Measurements from ENCODE around the gene ZNF444.
"Not testable (repeated sequence)": the region's sequence is repeated elsewhere in the genome, so short reads cannot be mapped to it uniquely, and the experiment has no call there.

The ZNF444 gene

GRCh38 chr19:56191115-56191514 lies 50.0 kb downstream of the ZNF444 start:
- no peaks in the 10 kb centered on the region for H3K27me3 ChIP-seq (replicated peaks in 2 of 5; ENCODE audit: control insufficient read depth in 4 of 5, insufficient read depth in 5 of 5, low read length in 4 of 5)
- ChIA-PET POLR2A (no interaction called here), CTCF (no interaction called here)
- no peaks in the 10 kb centered on the region for H3K9me3 ChIP-seq (ENCODE audit: control extremely low read depth in 1 of 5, control insufficient read depth in 4 of 5, insufficient read depth in 2 of 5, low read depth in 1 of 5, low read length in 4 of 5)
- H3K27ac ChIP-seq (ENCODE audit: insufficient read depth in 1 of 2, low read depth in 1 of 2, low read length in 2 of 2, poor library complexity in 1 of 2, severe bottlenecking in 2 of 2) = no peak overlapping the region
- DNase-seq = no peak
- 82% methylated on average over 3 of the region's 7 CpGs for WGBS (ENCODE audit: insufficient coverage)
- H3K36me3 ChIP-seq (ENCODE audit: control insufficient read depth in 4 of 4, insufficient read depth in 4 of 4, low read length in 3 of 4) = no peaks in the 10 kb centered on the region
- H3K4me1 ChIP-seq (ENCODE audit: control extremely low read depth in 1 of 4, control insufficient read depth in 4 of 4, insufficient read depth in 4 of 4, low read length in 3 of 4) = peaks cover 0 to under 1% (median 0%) of the 10 kb centered on the region in 4 experiments
- no peak overlapping the region for H3K4me3 ChIP-seq (ENCODE audit: control insufficient read depth in 1 of 7, extremely low read depth in 1 of 7, insufficient read depth in 4 of 7, low read depth in 2 of 7, low read length in 6 of 7)

DNA sequence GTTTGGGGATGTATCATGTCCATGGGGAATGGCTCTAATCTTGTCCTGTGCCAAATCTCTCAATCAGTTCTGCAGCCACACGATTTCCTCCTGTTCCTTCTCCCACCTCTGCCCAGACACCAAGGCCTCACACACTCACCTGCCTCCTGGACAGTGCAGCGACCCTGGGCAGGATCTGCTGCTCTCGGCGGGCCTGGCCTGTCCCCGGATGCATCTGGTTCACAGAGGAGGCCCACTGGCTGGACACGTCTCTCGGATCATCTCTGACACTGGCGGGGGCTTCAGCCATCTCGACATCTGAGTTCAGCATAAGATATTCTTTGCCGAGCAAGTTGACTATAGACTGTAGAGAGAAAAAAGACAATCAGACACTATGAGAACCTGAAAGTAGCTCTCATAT lies 50.6 kb downstream of the ZNF444 start:
- H3K4me3 ChIP-seq (ENCODE audit: control insufficient read depth in 1 of 7, extremely low read depth in 1 of 7, insufficient read depth in 4 of 7, low read depth in 2 of 7, low read length in 6 of 7) = no peak overlapping the region
- H3K9me3 ChIP-seq (ENCODE audit: control extremely low read depth in 1 of 5, control insufficient read depth in 4 of 5, insufficient read depth in 2 of 5, low read depth in 1 of 5, low read length in 4 of 5) = no peaks in the 10 kb centered on the region
- whole genome bisulfite sequencing (ENCODE audit: insufficient coverage) = 94% methylated on average over 8 of the region's 10 CpGs
- no peaks in the 10 kb centered on the region for H3K27me3 ChIP-seq (replicated peaks in 2 of 5; ENCODE audit: control insufficient read depth in 4 of 5, insufficient read depth in 5 of 5, low read length in 4 of 5)
- no peak overlapping the region for H3K27ac ChIP-seq (ENCODE audit: insufficient read depth in 1 of 2, low read depth in 1 of 2, low read length in 2 of 2, poor library complexity in 1 of 2, severe bottlenecking in 2 of 2)
- ChIA-PET POLR2A (no interaction called here), CTCF (no interaction called here)
- no peaks in the 10 kb centered on the region for H3K4me1 ChIP-seq (ENCODE audit: control extremely low read depth in 1 of 4, control insufficient read depth in 4 of 4, insufficient read depth in 4 of 4, low read length in 3 of 4)
- DNase-seq = no peak
- H3K36me3 ChIP-seq (ENCODE audit: control insufficient read depth in 4 of 4, insufficient read depth in 4 of 4, low read length in 3 of 4) = no peaks in the 10 kb centered on the region

DNA sequence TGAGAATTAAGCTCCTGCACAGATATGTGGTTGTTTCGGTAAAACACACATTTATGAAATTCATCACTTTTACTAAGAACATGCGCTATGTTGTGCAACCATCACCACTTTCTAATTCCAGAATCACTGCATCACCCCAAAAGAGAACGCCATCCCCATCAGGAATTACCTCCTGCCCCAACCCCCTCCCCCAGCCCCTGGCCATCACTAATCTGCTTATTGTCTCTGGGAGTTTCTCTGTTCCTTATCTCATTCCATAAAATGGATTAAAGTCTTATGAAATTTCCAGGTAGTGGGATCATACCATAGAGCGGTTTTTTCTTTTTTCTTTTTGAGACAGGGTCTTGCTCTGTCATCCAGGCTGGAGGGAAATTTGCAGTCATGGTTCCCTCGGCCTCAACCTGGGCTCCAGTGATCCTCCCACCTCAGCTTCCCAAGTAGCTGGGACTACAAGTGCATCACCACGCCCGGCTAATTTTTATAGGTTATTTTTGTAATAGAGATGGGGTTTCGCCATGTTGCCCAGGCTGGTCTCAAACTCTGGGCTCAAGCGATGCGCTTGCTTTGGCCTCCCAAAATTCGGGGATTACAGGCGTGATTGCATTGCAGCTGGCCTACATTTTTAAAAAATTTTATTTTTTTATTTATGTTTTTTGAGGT lies 53.0 kb downstream of the ZNF444 start:
- CTCF ChIA-PET = no interaction called here
- Histone ChIP-seq H3K27me3 (replicated peaks in 2 of 5; ENCODE audit: control insufficient read depth in 4 of 5, insufficient read depth in 5 of 5, low read length in 4 of 5) (no peaks in the 10 kb centered on the region), H3K4me1 (ENCODE audit: control extremely low read depth in 1 of 4, control insufficient read depth in 4 of 4, insufficient read depth in 4 of 4, low read length in 3 of 4) (no peaks in the 10 kb centered on the region), H3K36me3 (ENCODE audit: control insufficient read depth in 4 of 4, insufficient read depth in 4 of 4, low read length in 3 of 4) (no peaks in the 10 kb centered on the region), H3K27ac (ENCODE audit: insufficient read depth in 1 of 2, low read depth in 1 of 2, low read length in 2 of 2, poor library complexity in 1 of 2, severe bottlenecking in 2 of 2) (no peak overlapping the region), H3K4me3 (ENCODE audit: control insufficient read depth in 1 of 7, extremely low read depth in 1 of 7, insufficient read depth in 4 of 7, low read depth in 2 of 7, low read length in 6 of 7) (no peak overlapping the region), H3K9me3 (ENCODE audit: control extremely low read depth in 1 of 5, control insufficient read depth in 4 of 5, insufficient read depth in 2 of 5, low read depth in 1 of 5, low read length in 4 of 5) (no peaks in the 10 kb centered on the region)
- POLR2A ChIA-PET = no interaction called here
- WGBS (ENCODE audit: insufficient coverage) = 95% methylated on average over 4 of the region's 12 CpGs
- no peak for DNase-seq

DNA sequence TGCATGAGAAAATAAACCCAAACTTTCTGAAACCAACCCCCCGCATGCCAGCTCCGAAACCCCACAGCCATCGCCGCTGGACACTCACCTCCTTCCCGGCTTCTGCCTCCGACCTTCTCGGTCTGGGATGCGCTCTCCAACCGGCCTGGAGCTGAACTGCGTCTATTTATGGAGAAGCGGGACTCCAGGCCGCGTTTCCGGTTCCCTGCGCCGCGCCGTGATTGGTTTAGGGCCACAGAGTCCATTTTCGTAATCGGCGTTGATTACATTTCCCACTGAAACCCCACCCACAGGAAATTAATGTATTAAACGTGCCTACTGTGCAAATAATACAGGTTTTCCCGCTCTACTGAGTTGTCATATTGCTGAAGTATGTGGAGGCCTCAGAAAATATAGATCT lies 56.6 kb downstream of the ZNF444 start, which contains the start of gene ZSCAN5B:
Gene ZSCAN5B (minus strand): TSS at position 138 of the 400 bp plus-strand sequence. CDS start 4,731 bp downstream, outside the sequence.
- CTCF ChIA-PET = not testable (repeated sequence)
- 94% methylated on average over 8 of the region's 23 CpGs for WGBS (ENCODE audit: insufficient coverage)

GRCh38 chr19:56199687-56200086 lies 58.6 kb downstream of the ZNF444 start:
- Histone ChIP-seq H3K4me3 (ENCODE audit: control insufficient read depth in 1 of 7, extremely low read depth in 1 of 7, insufficient read depth in 4 of 7, low read depth in 2 of 7, low read length in 6 of 7) (no peak overlapping the region), H3K9me3 (ENCODE audit: control extremely low read depth in 1 of 5, control insufficient read depth in 4 of 5, insufficient read depth in 2 of 5, low read depth in 1 of 5, low read length in 4 of 5) (peaks cover 0 to 2% (median 0%) of the 10 kb centered on the region in 5 experiments), H3K36me3 (ENCODE audit: control insufficient read depth in 4 of 4, insufficient read depth in 4 of 4, low read length in 3 of 4) (no peaks in the 10 kb centered on the region), H3K27me3 (replicated peaks in 2 of 5; ENCODE audit: control insufficient read depth in 4 of 5, insufficient read depth in 5 of 5, low read length in 4 of 5) (no peaks in the 10 kb centered on the region), H3K27ac (ENCODE audit: insufficient read depth in 1 of 2, low read depth in 1 of 2, low read length in 2 of 2, poor library complexity in 1 of 2, severe bottlenecking in 2 of 2) (no peak overlapping the region), H3K4me1 (ENCODE audit: control extremely low read depth in 1 of 4, control insufficient read depth in 4 of 4, insufficient read depth in 4 of 4, low read length in 3 of 4) (no peaks in the 10 kb centered on the region)
- WGBS (ENCODE audit: insufficient coverage) = 73% methylated on average over 5 of the region's 7 CpGs
- CTCF ChIA-PET = no interaction called here
- POLR2A ChIA-PET = no interaction called here
- DNase-seq = no peak

More for the DNA sequence above, 56.6 kb downstream of the ZNF444 start, which contains the start of gene ZSCAN5B:
- H3K36me3 ChIP-seq (ENCODE audit: control insufficient read depth in 4 of 4, insufficient read depth in 4 of 4, low read length in 3 of 4); DNase-seq; H3K27ac ChIP-seq (ENCODE audit: insufficient read depth in 1 of 2, low read depth in 1 of 2, low read length in 2 of 2, poor library complexity in 1 of 2, severe bottlenecking in 2 of 2); H3K9me3 ChIP-seq (ENCODE audit: control extremely low read depth in 1 of 5, control insufficient read depth in 4 of 5, insufficient read depth in 2 of 5, low read depth in 1 of 5, low read length in 4 of 5); H3K27me3 ChIP-seq (replicated peaks in 2 of 5; ENCODE audit: control insufficient read depth in 4 of 5, insufficient read depth in 5 of 5, low read length in 4 of 5); H3K4me1 ChIP-seq (ENCODE audit: control extremely low read depth in 1 of 4, control insufficient read depth in 4 of 4, insufficient read depth in 4 of 4, low read length in 3 of 4); H3K4me3 ChIP-seq (ENCODE audit: control insufficient read depth in 1 of 7, extremely low read depth in 1 of 7, insufficient read depth in 4 of 7, low read depth in 2 of 7, low read length in 6 of 7); POLR2A ChIA-PET: not testable (repeated sequence)

DNA sequence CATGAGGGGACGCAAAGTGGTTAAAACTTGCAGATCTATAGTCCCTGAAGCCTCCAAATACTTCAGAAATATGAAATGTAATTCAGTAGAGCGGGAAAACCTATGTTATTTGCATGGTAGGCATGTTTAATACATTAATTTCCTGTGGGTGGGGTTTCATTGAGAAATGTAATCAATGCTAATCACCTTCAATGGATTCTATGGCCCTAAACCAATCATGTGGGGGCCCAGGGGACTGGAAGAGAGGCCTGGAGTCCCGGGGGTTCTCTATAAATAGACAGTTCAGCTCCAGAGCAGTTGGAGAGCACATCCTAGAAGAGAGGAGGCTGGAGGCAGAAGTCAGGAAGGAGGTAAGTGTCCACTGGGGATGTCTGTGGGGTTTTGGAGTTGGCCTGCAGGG lies 60.9 kb downstream of the ZNF444 start, which contains the start of gene ZSCAN5C:
Gene ZSCAN5C (plus strand): TSS at position 301 of the 400 bp plus-strand sequence. CDS start 3,641 bp downstream, outside the sequence.
- no peaks in the 10 kb centered on the region for H3K4me1 ChIP-seq (ENCODE audit: control extremely low read depth in 1 of 4, control insufficient read depth in 4 of 4, insufficient read depth in 4 of 4, low read length in 3 of 4)
- no peaks in the 10 kb centered on the region for H3K27me3 ChIP-seq (replicated peaks in 2 of 5; ENCODE audit: control insufficient read depth in 4 of 5, insufficient read depth in 5 of 5, low read length in 4 of 5)
- peaks cover 0 to 2% (median 0%) of the 10 kb centered on the region in 5 experiments for H3K9me3 ChIP-seq (ENCODE audit: control extremely low read depth in 1 of 5, control insufficient read depth in 4 of 5, insufficient read depth in 2 of 5, low read depth in 1 of 5, low read length in 4 of 5)
- no peaks in the 10 kb centered on the region for H3K36me3 ChIP-seq (ENCODE audit: control insufficient read depth in 4 of 4, insufficient read depth in 4 of 4, low read length in 3 of 4)
- DNase-seq = no peak
- WGBS (ENCODE audit: insufficient coverage) = 43% methylated on average over 1 of the region's 3 CpGs
- no peak within 1 kb of the TSS for H3K4me3 ChIP-seq (ENCODE audit: control insufficient read depth in 1 of 7, extremely low read depth in 1 of 7, insufficient read depth in 4 of 7, low read depth in 2 of 7, low read length in 6 of 7)
- H3K27ac ChIP-seq (ENCODE audit: insufficient read depth in 1 of 2, low read depth in 1 of 2, low read length in 2 of 2, poor library complexity in 1 of 2, severe bottlenecking in 2 of 2) = no peak within 1 kb of the TSS
- CTCF ChIA-PET = no interaction called here
- POLR2A ChIA-PET = no interaction called here

DNA sequence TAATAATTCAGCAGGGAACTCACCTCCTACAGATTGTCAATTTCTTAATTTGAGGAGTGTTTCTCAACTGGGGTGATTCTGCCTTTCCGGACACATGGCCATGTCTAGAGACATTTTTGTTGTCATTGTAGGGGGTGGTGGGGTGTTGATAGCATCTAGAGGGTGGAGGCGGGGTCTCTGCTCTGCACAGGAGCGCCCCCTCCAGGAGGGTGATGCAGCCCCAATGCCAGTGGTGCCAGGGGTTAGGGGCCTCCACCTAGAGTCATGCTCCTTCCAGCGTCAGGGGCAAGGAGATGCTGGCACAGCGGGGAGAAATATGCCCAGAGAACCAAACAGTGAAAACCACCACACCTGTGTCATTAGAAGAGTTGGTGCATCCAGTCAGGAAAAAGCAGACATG lies 66.5 kb downstream of the ZNF444 start:
- H3K9me3 ChIP-seq (ENCODE audit: control extremely low read depth in 1 of 5, control insufficient read depth in 4 of 5, insufficient read depth in 2 of 5, low read depth in 1 of 5, low read length in 4 of 5); H3K27ac ChIP-seq (ENCODE audit: insufficient read depth in 1 of 2, low read depth in 1 of 2, low read length in 2 of 2, poor library complexity in 1 of 2, severe bottlenecking in 2 of 2); H3K36me3 ChIP-seq (ENCODE audit: control insufficient read depth in 4 of 4, insufficient read depth in 4 of 4, low read length in 3 of 4); H3K4me1 ChIP-seq (ENCODE audit: control extremely low read depth in 1 of 4, control insufficient read depth in 4 of 4, insufficient read depth in 4 of 4, low read length in 3 of 4); H3K4me3 ChIP-seq (ENCODE audit: control insufficient read depth in 1 of 7, extremely low read depth in 1 of 7, insufficient read depth in 4 of 7, low read depth in 2 of 7, low read length in 6 of 7); POLR2A ChIA-PET; H3K27me3 ChIP-seq (replicated peaks in 2 of 5; ENCODE audit: control insufficient read depth in 4 of 5, insufficient read depth in 5 of 5, low read length in 4 of 5); CTCF ChIA-PET; DNase-seq: not testable (repeated sequence)
- 100% methylated on average over 2 of the region's 5 CpGs for WGBS (ENCODE audit: insufficient coverage)
